Upper lobe of left lung (tissue), 4 donors: ENCODE measurements around the gene B3GNT3.

Experiments used
- CTCF ChIP-seq, 6 experiments: fragments of 450-650 bp in 4 of 6; fragments of 200-600 bp in 2 of 6; sonication (generic) in 2 of 6; IDR thresholded peaks; one replicate each; pipeline ENCODE4 v1.5.1; 2016 to 2019; ENCODE audit warnings: antibody characterized with exemption in 6 of 6
- POLR2A ChIP-seq, 4 donors: fragments of 450-650 bp; IDR thresholded peaks; one replicate each; pipeline ENCODE4 v1.5.1; 2016 to 2017; ENCODE audit warnings: antibody characterized with exemption in 4 of 4, mild to moderate bottlenecking in 2 of 4
- POLR2AphosphoS5 ChIP-seq, 2 donors: sonication (generic); formaldehyde crosslinking; IDR thresholded peaks; one replicate each; pipeline ENCODE4 v1.5.1; 2017; ENCODE audit warnings: antibody characterized with exemption in 2 of 2

DNA sequence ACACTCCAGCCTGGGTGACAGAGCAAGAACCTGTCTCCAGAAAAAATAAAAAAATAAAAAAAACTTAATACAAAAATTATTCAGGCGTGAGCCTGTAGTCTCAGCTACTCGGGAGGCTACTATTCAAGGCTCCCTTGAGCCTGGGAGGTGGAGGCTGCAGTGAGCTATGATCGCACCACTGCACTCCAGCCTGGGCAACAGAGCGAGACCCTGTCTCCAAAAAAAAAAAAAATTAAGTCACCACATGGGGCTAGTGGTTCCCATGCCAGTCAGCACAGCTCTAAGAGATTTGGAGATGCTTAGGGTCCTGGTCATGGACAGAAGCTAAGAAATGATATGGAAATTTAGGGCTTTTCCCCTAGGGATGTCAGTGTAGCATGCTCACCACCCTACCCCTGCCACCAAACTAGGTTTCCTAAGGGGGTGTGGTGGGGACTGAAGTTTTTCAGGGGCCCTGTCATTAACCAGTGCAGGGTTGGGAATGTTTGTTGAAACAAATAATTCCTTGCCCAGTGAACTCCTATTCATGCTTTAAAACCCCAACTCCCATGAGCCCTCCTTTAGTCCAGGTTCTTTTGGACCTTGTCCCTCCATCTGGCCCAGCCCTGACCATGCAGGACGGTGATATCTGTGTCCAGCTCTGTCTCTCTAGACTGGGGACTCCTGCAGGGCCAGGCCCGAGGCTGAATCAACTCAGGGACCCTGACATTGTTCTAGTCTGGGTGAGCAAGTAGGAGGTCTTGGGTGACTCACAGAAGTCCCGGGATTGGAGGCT is 41.9 kb upstream of the B3GNT3 start:
- TF ChIP-seq CTCF (IDR thresholded peaks at IDR 0.05) (no peak), POLR2AphosphoS5 (IDR thresholded peaks at IDR 0.05) (no peak), POLR2A (IDR thresholded peaks at IDR 0.05) (no peak)
